Measurements from ENCODE around the gene CYBA.

CYBA gene

DNA sequence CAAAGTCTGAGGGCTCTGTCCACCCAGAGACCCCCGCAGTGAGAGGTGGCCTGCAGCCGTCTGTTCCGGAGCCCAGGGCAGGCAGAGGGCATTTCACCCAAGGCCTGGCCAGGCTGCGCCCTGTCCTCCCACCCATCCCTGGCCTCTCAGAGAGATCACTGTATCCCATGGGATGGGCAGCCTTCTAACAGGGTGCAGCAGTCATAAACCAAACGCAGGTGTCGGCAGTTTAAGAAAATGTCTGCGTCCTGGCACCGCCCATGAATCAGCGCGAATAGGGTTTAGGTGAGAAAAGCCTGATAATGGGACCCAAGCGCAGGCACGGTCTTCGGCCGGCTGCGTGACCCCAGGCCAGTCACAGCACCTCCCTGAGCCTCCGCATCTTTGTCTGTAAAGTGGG, 5.4 kb downstream of the CYBA start:
- TF ChIP-seq, protein P1, sequence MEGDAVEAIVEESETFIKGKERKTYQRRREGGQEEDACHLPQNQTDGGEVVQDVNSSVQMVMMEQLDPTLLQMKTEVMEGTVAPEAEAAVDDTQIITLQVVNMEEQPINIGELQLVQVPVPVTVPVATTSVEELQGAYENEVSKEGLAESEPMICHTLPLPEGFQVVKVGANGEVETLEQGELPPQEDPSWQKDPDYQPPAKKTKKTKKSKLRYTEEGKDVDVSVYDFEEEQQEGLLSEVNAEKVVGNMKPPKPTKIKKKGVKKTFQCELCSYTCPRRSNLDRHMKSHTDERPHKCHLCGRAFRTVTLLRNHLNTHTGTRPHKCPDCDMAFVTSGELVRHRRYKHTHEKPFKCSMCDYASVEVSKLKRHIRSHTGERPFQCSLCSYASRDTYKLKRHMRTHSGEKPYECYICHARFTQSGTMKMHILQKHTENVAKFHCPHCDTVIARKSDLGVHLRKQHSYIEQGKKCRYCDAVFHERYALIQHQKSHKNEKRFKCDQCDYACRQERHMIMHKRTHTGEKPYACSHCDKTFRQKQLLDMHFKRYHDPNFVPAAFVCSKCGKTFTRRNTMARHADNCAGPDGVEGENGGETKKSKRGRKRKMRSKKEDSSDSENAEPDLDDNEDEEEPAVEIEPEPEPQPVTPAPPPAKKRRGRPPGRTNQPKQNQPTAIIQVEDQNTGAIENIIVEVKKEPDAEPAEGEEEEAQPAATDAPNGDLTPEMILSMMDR (IDR thresholded peaks at IDR 0.05): no peak

- TF ChIP-seq, protein P1 (IDR thresholded peaks at IDR 0.05): no peak
Measured at GRCh38 chr16:88643644-88643932, 7.3 kb downstream of the CYBA start.

GRCh38 chr16:88642881-88643643, 7.8 kb downstream of the CYBA start:
- TF ChIP-seq, protein P1 (IDR thresholded peaks at IDR 0.05): no peak

DNA sequence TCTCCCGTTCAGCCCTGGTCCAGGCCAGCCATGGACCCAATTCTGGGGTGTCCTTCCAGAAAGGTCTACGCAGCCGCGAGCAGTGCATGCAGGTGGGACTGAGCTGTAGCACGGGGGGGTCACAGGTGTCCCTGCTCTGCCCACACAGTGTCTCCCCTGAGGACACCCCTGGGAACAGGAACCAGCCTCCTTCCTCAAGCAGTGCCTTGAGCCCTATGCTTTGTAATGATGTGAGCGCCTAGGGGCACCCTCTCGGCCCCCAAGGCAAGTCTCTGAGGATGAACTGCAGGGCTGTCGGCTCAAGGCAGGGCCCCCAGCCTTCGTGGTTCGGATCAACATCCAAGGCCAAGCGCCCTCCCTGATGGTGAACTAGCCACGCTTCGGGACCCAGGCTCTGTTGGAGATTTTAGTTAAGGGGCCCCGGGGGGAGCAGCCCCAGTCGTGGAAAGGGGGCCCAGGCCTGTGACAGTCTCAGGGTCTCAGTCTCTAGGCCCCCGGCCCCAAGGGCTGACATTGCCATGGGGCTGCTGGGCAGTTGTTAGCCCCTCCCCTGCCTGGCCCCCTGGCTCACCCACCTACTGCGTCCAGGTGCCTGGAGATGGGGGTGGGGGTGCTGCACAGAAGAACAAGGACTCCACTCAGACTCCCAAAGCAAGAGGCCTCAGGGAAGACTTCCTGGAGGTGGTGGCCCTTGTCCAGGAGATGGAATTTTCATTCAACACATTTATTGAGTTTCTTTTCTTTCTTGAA, 10.2 kb downstream of the CYBA start:
- TF ChIP-seq, protein P1 (IDR thresholded peaks at IDR 0.05): no peak

- TF ChIP-seq, protein P1 (IDR thresholded peaks at IDR 0.05): no peak
Measured at GRCh38 chr16:88640039-88640495, 10.8 kb downstream of the CYBA start.

GRCh38 chr16:88639231-88640038, 11.4 kb downstream of the CYBA start:
- TF ChIP-seq, protein P1 (IDR thresholded peaks at IDR 0.05): no peak
